OCI-LY1 (cell line): ENCODE measurements around the gene RPGRIP1L.

Source experiments
- H2AFZ ChIP-seq: fragments of 200-600 bp; sonication (generic), shearing (Covaris generic); 2 replicates; pipeline ENCODE4 v1.6.0; 2014; ENCODE audit warnings: antibody characterized with exemption, mild to moderate bottlenecking, low read length
- H3F3A ChIP-seq: fragments of 200-600 bp; sonication (generic), shearing (Covaris generic); 2 replicates; pipeline ENCODE4 v1.6.0; 2014; ENCODE audit warnings: mild to moderate bottlenecking, antibody characterized with exemption, low read length, moderate library complexity; ENCODE audit not compliant: insufficient read depth
- H3K27ac ChIP-seq: fragments of 200-600 bp; sonication (generic); 2 replicates; pipeline ENCODE4 v1.5.1; 2014; ENCODE audit warnings: low read length, mixed run types, mild to moderate bottlenecking, low read depth; ENCODE audit not compliant: poor library complexity, severe bottlenecking
- H3K27me3 ChIP-seq: fragments of 200-600 bp; sonication (generic); 2 replicates; pipeline ENCODE4 v1.6.0; 2014; ENCODE audit warnings: antibody characterized with exemption, mild to moderate bottlenecking, low read length, moderate library complexity; ENCODE audit not compliant: insufficient read depth
- H3K36me3 ChIP-seq: fragments of 200-600 bp; sonication (generic); 2 replicates; pipeline ENCODE4 v1.6.1; 2014; ENCODE audit warnings: mild to moderate bottlenecking, antibody characterized with exemption, low read length, moderate library complexity, mixed read lengths; ENCODE audit not compliant: insufficient read depth
- H3K4me1 ChIP-seq: fragments of 200-600 bp; sonication (generic); 2 replicates; pipeline ENCODE4 v1.5.1; 2014; ENCODE audit warnings: mild to moderate bottlenecking, low read length, moderate library complexity; ENCODE audit not compliant: insufficient read depth, severe bottlenecking
- H3K4me2 ChIP-seq: fragments of 200-600 bp; sonication (generic), shearing (Covaris generic); 2 replicates; pipeline ENCODE4 v1.6.1; 2014; ENCODE audit warnings: low read length
- H3K4me3 ChIP-seq: fragments of 200-600 bp; sonication (generic); 2 replicates; pipeline ENCODE4 v1.5.1; 2014; ENCODE audit warnings: low read length, low read depth, mild to moderate bottlenecking, mixed read lengths; ENCODE audit not compliant: poor library complexity, severe bottlenecking
- H3K79me2 ChIP-seq: fragments of 200-600 bp; shearing (Covaris generic); 2 replicates; pipeline ENCODE4 v1.6.1; 2016; ENCODE audit warnings: mixed run types, low read length, mixed read lengths; ENCODE audit not compliant: insufficient read depth
- H3K9ac ChIP-seq: fragments of 200-600 bp; sonication (generic), shearing (Covaris generic); 2 replicates; pipeline ENCODE4 v1.6.1; 2014; ENCODE audit warnings: mild to moderate bottlenecking, low read length, mixed read lengths
- H3K9me2 ChIP-seq: fragments of 200-600 bp; sonication (generic), shearing (Covaris generic); 2 replicates; pipeline ENCODE4 v1.6.1; 2014; ENCODE audit warnings: low read depth, mild to moderate bottlenecking, low read length, mixed read lengths
- H3K9me3 ChIP-seq: fragments of 200-600 bp; shearing (Covaris generic); 2 replicates; pipeline ENCODE4 v1.6.1; 2014; ENCODE audit warnings: low read length, mixed read lengths
- H4K20me1 ChIP-seq: fragments of 200-600 bp; sonication (generic), shearing (Covaris generic); 2 replicates; pipeline ENCODE4 v1.6.0; 2016; ENCODE audit warnings: mild to moderate bottlenecking, low read length; ENCODE audit not compliant: insufficient read depth
- CTCF ChIP-seq: fragments of 200-600 bp; sonication (generic), shearing (Covaris generic); IDR thresholded peaks from 2 replicates; pipeline ENCODE4 v1.5.1; 2017; ENCODE audit warnings: mild to moderate bottlenecking, antibody characterized with exemption, low read length, moderate library complexity, mixed read lengths
- EZH2 ChIP-seq: fragments of 200-600 bp; sonication (generic), shearing (Covaris generic); IDR thresholded peaks from 2 replicates; pipeline ENCODE4 v1.8.0; 2017; ENCODE audit warnings: borderline replicate concordance, mixed run types, mild to moderate bottlenecking, antibody characterized with exemption, low read length, moderate library complexity, mixed read lengths

RPGRIP1L gene

GRCh38 chr16:53672461-53672860 lies 31.2 kb downstream of the RPGRIP1L start:
- H3K9me3 ChIP-seq = no peaks in the 10 kb centered on the region
- H3K9me2 ChIP-seq = no peaks in the 10 kb centered on the region
- H3K9ac ChIP-seq = no peak overlapping the region
- TF ChIP-seq CTCF = no peak
- no peak overlapping the region for H3K4me3 ChIP-seq
- no peak overlapping the region for H2AFZ ChIP-seq
- no peaks in the 10 kb centered on the region for H3K79me2 ChIP-seq
- no peaks in the 10 kb centered on the region for H4K20me1 ChIP-seq
- H3K4me1 ChIP-seq = no peaks in the 10 kb centered on the region
- H3K36me3 ChIP-seq = no peaks in the 10 kb centered on the region
- no peaks in the 10 kb centered on the region for H3F3A ChIP-seq
- no peak overlapping the region for H3K4me2 ChIP-seq
- no peak overlapping the region for H3K27ac ChIP-seq
- no peaks in the 10 kb centered on the region for H3K27me3 ChIP-seq

- H3K27me3 ChIP-seq = no peaks in the 10 kb centered on the region
- no peak overlapping the region for H3K27ac ChIP-seq
- H4K20me1 ChIP-seq = no peaks in the 10 kb centered on the region
- TF ChIP-seq EZH2 = no peak
- TF ChIP-seq CTCF = no peak
- H3K9ac ChIP-seq = no peak overlapping the region
- no peaks in the 10 kb centered on the region for H3K4me1 ChIP-seq
- H3K79me2 ChIP-seq = no peaks in the 10 kb centered on the region
- no peak overlapping the region for H3K4me2 ChIP-seq
- no peaks in the 10 kb centered on the region for H3K36me3 ChIP-seq
- H3F3A ChIP-seq = no peaks in the 10 kb centered on the region
- H3K9me2 ChIP-seq = no peaks in the 10 kb centered on the region
- no peak overlapping the region for H2AFZ ChIP-seq
- no peaks in the 10 kb centered on the region for H3K9me3 ChIP-seq
- H3K4me3 ChIP-seq = no peak overlapping the region
These were observed 34.8 kb downstream of the RPGRIP1L start for GRCh38 chr16:53668869-53669268.

GRCh38 chr16:53666786-53667415 lies 36.8 kb downstream of the RPGRIP1L start:
- Histone ChIP-seq H3K4me2 (no peak overlapping the region), H3K27ac (no peak overlapping the region)

More at GRCh38 chr16:53666786-53667415, 36.8 kb downstream of the RPGRIP1L start:
- no peaks in the 10 kb centered on the region for H3K27me3 ChIP-seq
- TF ChIP-seq EZH2 (no peak), CTCF (no peak)
- H2AFZ ChIP-seq = no peak overlapping the region
- H4K20me1 ChIP-seq = no peaks in the 10 kb centered on the region
- no peaks in the 10 kb centered on the region for H3K4me1 ChIP-seq
- no peaks in the 10 kb centered on the region for H3K79me2 ChIP-seq
- H3K9ac ChIP-seq = no peak overlapping the region
- H3F3A ChIP-seq = no peaks in the 10 kb centered on the region
- H3K9me3 ChIP-seq = no peaks in the 10 kb centered on the region
- no peaks in the 10 kb centered on the region for H3K9me2 ChIP-seq
- H3K36me3 ChIP-seq = no peaks in the 10 kb centered on the region
- H3K4me3 ChIP-seq = no peak overlapping the region
